HFFc6 (cell line): Measurements from ENCODE around the gene KCTD3. TPM values are rescaled to one million over a fixed set of nuclear protein-coding genes. Genes with fewer than 3 reads are reported as not detected.

Source experiments
- DNase-seq: peaks from one replicate; pipeline ENCODE4 v3.0.0-alpha.2; 2018
- H3K27ac Mint-ChIP-seq: 2 replicates; pipeline ENCODE4 v1.8.0; 2020; ENCODE audit warnings: mild to moderate bottlenecking, mixed read lengths
- H3K27me3 Mint-ChIP-seq: 2 replicates; pipeline ENCODE4 v1.8.0; 2021; ENCODE audit warnings: mild to moderate bottlenecking, moderate library complexity, mixed read lengths; ENCODE audit not compliant: insufficient read depth
- H3K36me3 Mint-ChIP-seq: 2 replicates; pipeline ENCODE4 v1.8.0; 2021; ENCODE audit warnings: low read depth, mixed read lengths
- H3K4me1 Mint-ChIP-seq: 2 replicates; pipeline ENCODE4 v1.8.0; 2020; ENCODE audit warnings: low read depth, mixed read lengths
- H3K4me3 Mint-ChIP-seq: 2 replicates; pipeline ENCODE4 v1.8.0; 2020; ENCODE audit warnings: mild to moderate bottlenecking, moderate library complexity, mixed read lengths
- H3K9me3 Mint-ChIP-seq: 2 replicates; pipeline ENCODE4 v1.8.0; 2020; ENCODE audit warnings: mild to moderate bottlenecking, mixed read lengths
- long read RNA-seq: library from polyadenylated mRNA; unstranded; transcript quantifications from one replicate; pipeline ENCODE4 v2.0.0, GENCODE V29; 2019
- total RNA-seq, 6 experiments: library from RNA; stranded (reverse); fragmentation: NEBNext Ultra II Directional; extraction: Animal tissue kit (Norgen Biotek cat#: 25700); gene quantifications; 2 replicates in 1 of 6; 3 replicates in 5 of 6; pipeline ENCODE4 v1.2.3, GENCODE V29; 2021
- TF ChIP-seq, protein P1 (sequence below): fragments of 200-600 bp; sonication (generic); IDR thresholded peaks from 2 replicates; pipeline ENCODE4 v1.5.0; 2021; ENCODE audit warnings: antibody characterized with exemption, mild to moderate bottlenecking

The KCTD3 gene
- total RNA-seq = 10 to 100 TPM; 27.0 to 33.4 (median 29.4) TPM
- long read RNA-seq, partial matches to known transcripts = 8 of 12 reads
- long read RNA-seq, other reads (novel, unspliced or antisense) = 3 of 12 reads

GRCh38 chr1:215566556-215567490 lies at the start of gene KCTD3:
KCTD3 (plus strand) TSS chr1:215567304; CDS start chr1:215567686, 382 bp downstream.
- Mint-ChIP-seq H3K9me3 (no peaks in the 10 kb centered on the region), H3K36me3 (no peaks in the 10 kb centered on the region), H3K27me3 (peaks cover 6% of the 10 kb centered on the region), H3K4me3 (peak within 1 kb of the TSS; percentile 96), H3K27ac (peak within 1 kb of the TSS; percentile 93), H3K4me1 (peaks cover 39% of the 10 kb centered on the region)
- peak; percentile 68 for DNase-seq
- TF ChIP-seq, protein P1, sequence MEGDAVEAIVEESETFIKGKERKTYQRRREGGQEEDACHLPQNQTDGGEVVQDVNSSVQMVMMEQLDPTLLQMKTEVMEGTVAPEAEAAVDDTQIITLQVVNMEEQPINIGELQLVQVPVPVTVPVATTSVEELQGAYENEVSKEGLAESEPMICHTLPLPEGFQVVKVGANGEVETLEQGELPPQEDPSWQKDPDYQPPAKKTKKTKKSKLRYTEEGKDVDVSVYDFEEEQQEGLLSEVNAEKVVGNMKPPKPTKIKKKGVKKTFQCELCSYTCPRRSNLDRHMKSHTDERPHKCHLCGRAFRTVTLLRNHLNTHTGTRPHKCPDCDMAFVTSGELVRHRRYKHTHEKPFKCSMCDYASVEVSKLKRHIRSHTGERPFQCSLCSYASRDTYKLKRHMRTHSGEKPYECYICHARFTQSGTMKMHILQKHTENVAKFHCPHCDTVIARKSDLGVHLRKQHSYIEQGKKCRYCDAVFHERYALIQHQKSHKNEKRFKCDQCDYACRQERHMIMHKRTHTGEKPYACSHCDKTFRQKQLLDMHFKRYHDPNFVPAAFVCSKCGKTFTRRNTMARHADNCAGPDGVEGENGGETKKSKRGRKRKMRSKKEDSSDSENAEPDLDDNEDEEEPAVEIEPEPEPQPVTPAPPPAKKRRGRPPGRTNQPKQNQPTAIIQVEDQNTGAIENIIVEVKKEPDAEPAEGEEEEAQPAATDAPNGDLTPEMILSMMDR = no peak

DNA sequence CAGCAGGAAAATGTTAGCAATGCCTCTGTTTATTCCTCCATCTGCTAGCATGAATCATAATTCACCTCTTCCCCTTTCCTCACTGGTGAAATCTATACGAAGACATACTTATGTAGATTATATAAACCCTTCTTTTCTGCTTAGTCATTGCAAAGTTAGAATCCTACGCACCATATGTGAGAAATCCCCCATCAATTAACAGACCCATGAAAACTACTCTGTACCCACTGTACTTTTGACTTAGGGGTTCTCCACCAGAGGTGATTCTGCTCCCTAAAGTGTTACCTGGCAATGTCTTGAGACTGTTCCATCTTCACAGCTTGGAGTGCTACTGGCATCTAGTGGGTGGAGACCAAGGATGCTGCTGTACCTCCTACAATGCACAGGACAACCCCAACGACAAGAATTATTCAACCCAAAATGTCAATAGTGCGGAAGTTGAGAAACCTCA lies 49.6 kb upstream of the KCTD3 start:
- Mint-ChIP-seq H3K4me3 (peak overlapping the region; percentile 67), H3K4me1 (peaks cover 25% of the 10 kb centered on the region), H3K9me3 (peaks cover 11% of the 10 kb centered on the region), H3K27ac (peak overlapping the region; percentile 59), H3K27me3 (no peaks in the 10 kb centered on the region), H3K36me3 (peaks cover 14% of the 10 kb centered on the region)
- peak; percentile 46 for DNase-seq
- TF ChIP-seq, protein P1 = peak; percentile 73

DNA sequence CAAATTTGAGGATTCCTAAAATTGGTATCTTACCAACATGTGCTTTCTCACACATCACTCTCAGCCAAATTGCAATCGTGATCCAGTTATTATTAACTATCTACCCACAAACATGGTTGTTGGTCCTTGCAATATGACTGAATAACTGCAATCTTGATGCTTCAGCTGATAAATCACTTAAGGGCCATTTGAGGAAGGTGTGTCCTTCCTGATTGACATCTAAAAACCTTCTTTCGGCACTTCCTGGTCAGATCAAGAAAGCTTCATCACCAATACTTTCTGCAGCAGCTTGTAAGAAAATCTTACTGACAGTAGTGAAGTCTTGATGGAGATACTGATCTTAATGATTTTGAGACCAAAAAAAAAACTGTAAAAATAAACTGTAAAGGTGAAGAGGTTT lies 48.5 kb upstream of the KCTD3 start:
- H3K36me3 Mint-ChIP-seq = peaks cover 6% of the 10 kb centered on the region

GRCh38 chr1:215521279-215521678 lies 45.8 kb upstream of the KCTD3 start:
- TF ChIP-seq, protein P1 = no peak
- no peaks in the 10 kb centered on the region for H3K27me3 Mint-ChIP-seq
- H3K4me3 Mint-ChIP-seq = no peak overlapping the region
- H3K36me3 Mint-ChIP-seq = no peaks in the 10 kb centered on the region
- H3K4me1 Mint-ChIP-seq = peaks cover 43% of the 10 kb centered on the region
- DNase-seq = no peak
- H3K27ac Mint-ChIP-seq = no peak overlapping the region
- no peaks in the 10 kb centered on the region for H3K9me3 Mint-ChIP-seq

More for the DNA sequence above, 48.5 kb upstream of the KCTD3 start:
- H3K27ac Mint-ChIP-seq = no peak overlapping the region
- peaks cover 33% of the 10 kb centered on the region for H3K4me1 Mint-ChIP-seq
- TF ChIP-seq, protein P1 = no peak
- no peak overlapping the region for H3K4me3 Mint-ChIP-seq
- H3K9me3 Mint-ChIP-seq = peaks cover 5% of the 10 kb centered on the region; the same call in 1 of the 2 replicates
- H3K27me3 Mint-ChIP-seq = no peaks in the 10 kb centered on the region
- no peak for DNase-seq

DNA sequence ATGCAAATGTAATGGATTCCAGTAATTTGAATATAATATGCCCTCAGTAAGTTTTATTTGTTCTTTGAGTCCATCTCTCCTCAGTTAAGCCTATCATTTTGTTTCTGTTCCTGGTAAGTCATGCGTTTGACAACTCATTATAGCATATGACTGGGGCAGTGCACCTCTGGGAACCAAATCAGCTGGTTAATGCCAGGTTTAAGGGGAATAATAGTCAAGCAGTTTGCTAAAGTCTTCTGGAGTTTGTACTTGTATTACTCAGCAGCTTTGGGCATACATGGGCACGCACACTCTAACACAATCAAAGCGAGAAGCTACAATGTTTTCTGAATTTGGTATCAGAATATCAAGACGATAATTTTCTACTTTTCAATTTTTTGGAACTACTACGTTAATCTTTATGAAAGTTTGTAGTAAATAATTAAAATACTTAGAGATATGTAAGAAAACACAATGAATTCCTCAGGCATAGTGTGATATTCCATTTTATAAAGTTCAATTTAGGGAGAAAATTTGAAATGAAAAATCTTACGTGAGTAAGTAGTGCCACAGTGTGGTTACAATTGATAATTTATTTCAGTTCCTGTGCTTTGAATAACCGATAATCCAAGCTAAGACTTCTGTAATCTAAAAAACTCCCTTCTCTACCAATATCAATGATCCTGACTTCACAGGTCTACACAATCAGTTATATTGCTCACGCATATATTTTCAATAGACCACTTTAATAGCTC lies 43.8 kb upstream of the KCTD3 start:
- Mint-ChIP-seq H3K36me3 (no peaks in the 10 kb centered on the region), H3K27ac (no peak overlapping the region), H3K4me3 (peak overlapping the region; percentile 61), H3K4me1 (peaks cover 22% of the 10 kb centered on the region), H3K9me3 (no peaks in the 10 kb centered on the region), H3K27me3 (peaks cover 3% of the 10 kb centered on the region; the same call in 1 of the 2 replicates)
- no peak for DNase-seq
- TF ChIP-seq, protein P1 = peak; percentile 79
